ENCODE measurements around the gene ADGRD2.

Gene ADGRD2

DNA sequence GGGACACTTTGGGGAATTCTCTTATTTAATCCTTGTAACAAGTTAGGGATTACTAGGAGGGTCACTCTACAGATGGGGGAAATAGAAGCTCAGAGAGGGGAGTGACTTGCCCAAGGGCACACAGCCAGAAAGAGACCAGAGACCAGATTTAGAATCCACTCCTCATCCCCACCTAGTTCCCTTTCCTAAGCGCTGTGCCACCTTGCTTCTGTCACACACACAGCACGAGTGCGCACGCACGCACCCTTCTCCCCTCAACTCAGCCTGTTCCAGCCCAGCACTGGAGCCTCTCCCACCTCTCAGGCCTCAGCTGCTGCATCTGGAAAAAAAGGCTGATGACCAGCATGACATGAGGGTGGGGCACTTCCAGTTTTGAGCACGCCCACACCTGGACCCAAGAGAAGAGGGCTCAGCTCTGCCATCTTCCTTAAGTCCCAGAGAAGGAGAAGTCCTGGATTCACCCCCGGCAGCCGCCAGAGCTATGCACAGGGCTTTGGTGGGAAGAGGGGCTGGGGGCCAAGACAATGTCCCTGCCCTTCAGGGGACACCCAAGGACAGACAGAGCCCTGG is 38.5 kb downstream of the ADGRD2 start:
- no peak overlapping the region for H3K4me3 ChIP-seq (ENCODE audit: low read depth, low read length)
- H2AK5ac ChIP-seq (ENCODE audit: low read length), result no peak overlapping the region
- H4K8ac ChIP-seq (ENCODE audit: low read depth, low read length), result no peak overlapping the region
- H2BK5ac ChIP-seq (ENCODE audit: low read depth, low read length, poor library complexity), result no peak overlapping the region
- H2BK12ac ChIP-seq (ENCODE audit: low read length), result no peak overlapping the region
- no peak overlapping the region for H2AFZ ChIP-seq (ENCODE audit: insufficient read depth, low read length, poor library complexity)
- H3K4me1 ChIP-seq (ENCODE audit: control insufficient read depth in 1 of 2, insufficient read depth in 2 of 2, low read length in 2 of 2), result no peaks in the 10 kb centered on the region
- H3K27me3 ChIP-seq (ENCODE audit: insufficient read depth, low read length), result peaks cover 6% of the 10 kb centered on the region
- no peak overlapping the region for H3K18ac ChIP-seq (ENCODE audit: low read length)
- H3K79me1 ChIP-seq (ENCODE audit: low read length), result no peaks in the 10 kb centered on the region
- H3K27ac ChIP-seq (ENCODE audit: low read depth, low read length), result no peak overlapping the region
- no peak overlapping the region for H3K23ac ChIP-seq (ENCODE audit: low read length)
- no peak overlapping the region for H2BK120ac ChIP-seq (ENCODE audit: insufficient read depth, low read length, poor library complexity)
- DNase-seq, result no peak
- H3K4me2 ChIP-seq (ENCODE audit: low read length), result no peak overlapping the region
- H3K4ac ChIP-seq (ENCODE audit: low read depth, low read length), result no peak overlapping the region
- no peaks in the 10 kb centered on the region for H3K79me2 ChIP-seq (ENCODE audit: control insufficient read depth, insufficient read depth, low read length, poor library complexity)
- H3K9ac ChIP-seq (ENCODE audit: low read length), result no peak overlapping the region
- no peak overlapping the region for H3K14ac ChIP-seq (ENCODE audit: low read length)
- H3K9me3 ChIP-seq (ENCODE audit: insufficient read depth, low read depth, low read length), result peaks cover 2% of the 10 kb centered on the region
- WGBS (ENCODE audit: extremely low coverage, insufficient coverage, insufficient read length), result no CpG with 5 or more reads among the region's 8 CpGs
- H3K36me3 ChIP-seq (ENCODE audit: control insufficient read depth in 1 of 2, insufficient read depth in 2 of 2, low read length in 2 of 2), result no peaks in the 10 kb centered on the region
- H4K12ac ChIP-seq (ENCODE audit: low read depth, low read length), result no peak overlapping the region
- H4K91ac ChIP-seq (ENCODE audit: low read depth, low read length), result no peak overlapping the region

DNA sequence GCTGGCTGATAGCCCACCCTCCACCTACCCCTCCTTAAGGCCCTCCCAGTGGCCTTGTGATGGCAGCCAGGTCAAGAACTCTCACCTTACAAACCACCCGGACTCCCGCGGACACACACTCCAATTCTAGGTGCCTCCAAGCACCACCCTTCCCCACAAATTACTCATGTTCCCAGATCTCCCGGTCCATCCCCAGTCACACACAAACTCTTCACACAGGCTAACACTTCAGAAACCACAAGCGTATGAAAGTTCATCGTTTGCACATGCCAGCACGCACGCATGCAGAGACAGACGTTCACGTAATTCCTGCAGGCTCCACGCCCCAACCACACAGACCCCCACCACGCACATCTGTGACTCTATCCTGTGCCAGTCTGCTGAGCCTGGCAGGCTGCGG is 39.0 kb downstream of the ADGRD2 start:
- Histone ChIP-seq H2BK120ac (ENCODE audit: insufficient read depth, low read length, poor library complexity) (no peak overlapping the region), H4K91ac (ENCODE audit: low read depth, low read length) (no peak overlapping the region), H2AK5ac (ENCODE audit: low read length) (no peak overlapping the region), H2BK5ac (ENCODE audit: low read depth, low read length, poor library complexity) (no peak overlapping the region), H3K9ac (ENCODE audit: low read length) (no peak overlapping the region), H3K4me3 (ENCODE audit: low read depth, low read length) (no peak overlapping the region), H3K27ac (ENCODE audit: low read depth, low read length) (no peak overlapping the region), H3K4ac (ENCODE audit: low read depth, low read length) (no peak overlapping the region), H3K18ac (ENCODE audit: low read length) (no peak overlapping the region), H3K23ac (ENCODE audit: low read length) (no peak overlapping the region), H3K79me2 (ENCODE audit: control insufficient read depth, insufficient read depth, low read length, poor library complexity) (no peaks in the 10 kb centered on the region), H3K4me2 (ENCODE audit: low read length) (no peak overlapping the region), H3K4me1 (ENCODE audit: control insufficient read depth in 1 of 2, insufficient read depth in 2 of 2, low read length in 2 of 2) (no peaks in the 10 kb centered on the region), H3K9me3 (ENCODE audit: insufficient read depth, low read depth, low read length) (peaks cover 2% of the 10 kb centered on the region), H3K79me1 (ENCODE audit: low read length) (no peaks in the 10 kb centered on the region), H2AFZ (ENCODE audit: insufficient read depth, low read length, poor library complexity) (no peak overlapping the region), H3K14ac (ENCODE audit: low read length) (no peak overlapping the region), H4K8ac (ENCODE audit: low read depth, low read length) (no peak overlapping the region), H4K12ac (ENCODE audit: low read depth, low read length) (no peak overlapping the region), H3K36me3 (ENCODE audit: control insufficient read depth in 1 of 2, insufficient read depth in 2 of 2, low read length in 2 of 2) (no peaks in the 10 kb centered on the region), H3K27me3 (ENCODE audit: insufficient read depth, low read length) (peaks cover 6% of the 10 kb centered on the region), H2BK12ac (ENCODE audit: low read length) (no peak overlapping the region)
- WGBS (ENCODE audit: extremely low coverage, insufficient coverage, insufficient read length), result no CpG with 5 or more reads among the region's 13 CpGs
- no peak for DNase-seq

DNA sequence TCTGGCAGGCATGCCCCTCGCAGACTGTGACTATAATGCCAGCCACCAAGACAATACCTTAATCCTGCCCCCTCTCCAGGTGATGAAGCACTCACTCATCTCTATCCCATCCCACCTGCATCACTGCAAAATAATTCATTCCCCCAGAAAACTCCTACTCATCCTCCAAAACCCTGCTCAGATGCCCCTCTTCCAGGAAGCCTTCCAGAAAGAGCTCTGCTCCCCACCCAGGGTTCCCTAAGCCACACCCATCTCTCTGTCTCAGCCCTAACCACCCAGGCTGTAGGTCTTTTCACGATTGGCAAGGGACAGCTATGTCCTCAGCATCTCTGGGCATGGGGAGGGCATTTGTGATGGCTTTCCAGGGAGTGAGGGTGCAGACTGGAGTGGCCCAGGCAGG is 39.8 kb downstream of the ADGRD2 start:
- Histone ChIP-seq H3K4me2 (ENCODE audit: low read length) (no peak overlapping the region), H3K4ac (ENCODE audit: low read depth, low read length) (no peak overlapping the region), H2BK120ac (ENCODE audit: insufficient read depth, low read length, poor library complexity) (no peak overlapping the region), H4K12ac (ENCODE audit: low read depth, low read length) (no peak overlapping the region), H3K36me3 (ENCODE audit: control insufficient read depth in 1 of 2, insufficient read depth in 2 of 2, low read length in 2 of 2) (no peaks in the 10 kb centered on the region), H3K27ac (ENCODE audit: low read depth, low read length) (no peak overlapping the region), H3K14ac (ENCODE audit: low read length) (no peak overlapping the region), H3K23ac (ENCODE audit: low read length) (no peak overlapping the region), H3K18ac (ENCODE audit: low read length) (no peak overlapping the region), H3K27me3 (ENCODE audit: insufficient read depth, low read length) (peaks cover 6% of the 10 kb centered on the region), H3K4me3 (ENCODE audit: low read depth, low read length) (no peak overlapping the region), H2AFZ (ENCODE audit: insufficient read depth, low read length, poor library complexity) (no peak overlapping the region), H2BK12ac (ENCODE audit: low read length) (no peak overlapping the region), H3K4me1 (ENCODE audit: control insufficient read depth in 1 of 2, insufficient read depth in 2 of 2, low read length in 2 of 2) (no peaks in the 10 kb centered on the region), H3K9ac (ENCODE audit: low read length) (no peak overlapping the region), H3K79me1 (ENCODE audit: low read length) (no peaks in the 10 kb centered on the region), H4K8ac (ENCODE audit: low read depth, low read length) (no peak overlapping the region), H2AK5ac (ENCODE audit: low read length) (no peak overlapping the region), H4K91ac (ENCODE audit: low read depth, low read length) (no peak overlapping the region), H2BK5ac (ENCODE audit: low read depth, low read length, poor library complexity) (no peak overlapping the region), H3K79me2 (ENCODE audit: control insufficient read depth, insufficient read depth, low read length, poor library complexity) (no peaks in the 10 kb centered on the region), H3K9me3 (ENCODE audit: insufficient read depth, low read depth, low read length) (peaks cover 2% of the 10 kb centered on the region)
- WGBS (ENCODE audit: extremely low coverage, insufficient coverage, insufficient read length), result no CpG with 5 or more reads among the region's 2 CpGs
- DNase-seq, result no peak

- Histone ChIP-seq H4K91ac (ENCODE audit: low read depth, low read length) (no peak overlapping the region), H2AFZ (ENCODE audit: insufficient read depth, low read length, poor library complexity) (no peak overlapping the region), H3K79me1 (ENCODE audit: low read length) (no peaks in the 10 kb centered on the region), H2BK12ac (ENCODE audit: low read length) (no peak overlapping the region), H2BK120ac (ENCODE audit: insufficient read depth, low read length, poor library complexity) (no peak overlapping the region), H4K12ac (ENCODE audit: low read depth, low read length) (no peak overlapping the region), H3K27me3 (ENCODE audit: insufficient read depth, low read length) (peaks cover 6% of the 10 kb centered on the region), H2BK5ac (ENCODE audit: low read depth, low read length, poor library complexity) (no peak overlapping the region), H3K18ac (ENCODE audit: low read length) (no peak overlapping the region), H3K23ac (ENCODE audit: low read length) (no peak overlapping the region), H3K36me3 (ENCODE audit: control insufficient read depth in 1 of 2, insufficient read depth in 2 of 2, low read length in 2 of 2) (no peaks in the 10 kb centered on the region), H2AK5ac (ENCODE audit: low read length) (no peak overlapping the region), H3K14ac (ENCODE audit: low read length) (no peak overlapping the region), H3K4me1 (ENCODE audit: control insufficient read depth in 1 of 2, insufficient read depth in 2 of 2, low read length in 2 of 2) (no peaks in the 10 kb centered on the region), H3K79me2 (ENCODE audit: control insufficient read depth, insufficient read depth, low read length, poor library complexity) (no peaks in the 10 kb centered on the region), H3K9ac (ENCODE audit: low read length) (no peak overlapping the region), H3K27ac (ENCODE audit: low read depth, low read length) (no peak overlapping the region), H3K4ac (ENCODE audit: low read depth, low read length) (no peak overlapping the region), H4K8ac (ENCODE audit: low read depth, low read length) (no peak overlapping the region), H3K4me3 (ENCODE audit: low read depth, low read length) (no peak overlapping the region), H3K9me3 (ENCODE audit: insufficient read depth, low read depth, low read length) (peaks cover 2% of the 10 kb centered on the region), H3K4me2 (ENCODE audit: low read length) (no peak overlapping the region)
- WGBS (ENCODE audit: extremely low coverage, insufficient coverage, insufficient read length), result no CpG with 5 or more reads among the region's 32 CpGs
- no peak for DNase-seq
These were observed 41.1 kb downstream of the ADGRD2 start for GRCh38 chr9:124491049-124491975.
